ENCODE results near the gene FLYWCH2. TPM values are rescaled to one million over a fixed set of nuclear protein-coding genes. Genes with fewer than 3 reads are reported as not detected.

FLYWCH2 gene
- total and polyA plus RNA-seq, 2 of the 13 experiments (the other 11 are each of a cell fraction or from before 2014, with no cell fraction given), result 16.9 to 19.8 TPM

DNA sequence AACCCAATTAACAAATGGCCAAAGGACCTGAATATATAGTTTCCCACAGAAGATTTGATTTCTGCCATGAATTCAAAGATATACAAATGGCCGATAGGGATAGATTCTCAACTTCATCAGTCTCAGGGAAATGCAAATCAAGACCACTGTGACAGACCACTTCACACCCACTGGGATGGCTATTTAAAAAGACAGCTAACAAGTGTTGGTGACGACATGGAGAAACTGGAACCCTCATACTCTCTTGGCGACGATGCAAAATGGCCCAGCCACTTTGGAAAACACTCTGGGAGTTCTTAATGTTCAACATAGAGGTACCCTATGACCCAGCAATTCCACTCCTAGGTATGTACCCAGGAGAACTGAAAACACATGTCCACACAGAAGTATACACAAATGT is 63.6 kb downstream of the FLYWCH2 start:
- FAIRE-seq (no peak), DNase-seq (ENCODE audit: low spot score) (no peak), ATAC-seq (no peak)
- 96% methylated on average over 4 of the region's 4 CpGs for WGBS (ENCODE audit: low lambda C conversion rate)
- Histone ChIP-seq H3K9me3 (ENCODE audit: low read length) (no peaks in the 10 kb centered on the region), H3K36me3 (replicated peaks in 1 of 2; ENCODE audit: control insufficient read depth in 1 of 2, insufficient read depth in 2 of 2, low read length in 2 of 2) (peaks cover 0 to 8% of the 10 kb centered on the region in 2 experiments; a peak in 2 of 5 replicates), H4K20me1 (ENCODE audit: insufficient read depth, low read length) (no peaks in the 10 kb centered on the region), H3K27ac (ENCODE audit: extremely low read length, insufficient read depth, low read length) (no peak overlapping the region), H3K4me2 (ENCODE audit: low read depth, low read length) (no peak overlapping the region), H3K9ac (ENCODE audit: insufficient read depth, low read depth, low read length) (no peak overlapping the region), H3K4me3 (replicated peaks in 1 of 3; ENCODE audit: insufficient read depth in 1 of 3, low read depth in 2 of 3, low read length in 3 of 3) (no peak overlapping the region), H2AFZ (ENCODE audit: low read length) (no peak overlapping the region), H3K27me3 (ENCODE audit: control insufficient read depth in 1 of 2, insufficient read depth in 2 of 2, low read length in 2 of 2) (no peaks in the 10 kb centered on the region), H3K4me1 (ENCODE audit: insufficient read depth, low read length) (no peaks in the 10 kb centered on the region), H3K79me2 (ENCODE audit: insufficient read depth, low read length) (no peaks in the 10 kb centered on the region)
- BruUV-seq (replicated peaks), result no TSS peak
- in situ Hi-C loops (cut with HindIII; ENCODE audit: extremely low pct_ligation_motif_present, low pct_unique_long_range_greater_than_20kb) (no loop called here), intact Hi-C loops (cut with micrococcal nuclease; ENCODE audit: unreplicated experiment) (no loop called here)
- ChIA-PET POLR2A (no interaction called here), CTCF (ENCODE audit: low intra/inter-chr PET ratio, low total read pairs) (no interaction called here)
- no peak for TF ChIP-seq SNAPC2 (CRISPR knock-in tag; IDR thresholded peaks at IDR 0.05)
- TF ChIP-seq, protein P1, sequence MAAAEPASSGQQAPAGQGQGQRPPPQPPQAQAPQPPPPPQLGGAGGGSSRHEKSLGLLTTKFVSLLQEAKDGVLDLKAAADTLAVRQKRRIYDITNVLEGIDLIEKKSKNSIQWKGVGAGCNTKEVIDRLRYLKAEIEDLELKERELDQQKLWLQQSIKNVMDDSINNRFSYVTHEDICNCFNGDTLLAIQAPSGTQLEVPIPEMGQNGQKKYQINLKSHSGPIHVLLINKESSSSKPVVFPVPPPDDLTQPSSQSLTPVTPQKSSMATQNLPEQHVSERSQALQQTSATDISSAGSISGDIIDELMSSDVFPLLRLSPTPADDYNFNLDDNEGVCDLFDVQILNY (CRISPR knock-in tag; conservative IDR thresholded peaks at IDR 0.05), result no peak
- no peak for TF ChIP-seq ZNF30 (CRISPR knock-in tag; IDR thresholded peaks at IDR 0.05)
- TF ChIP-seq, protein P2, sequence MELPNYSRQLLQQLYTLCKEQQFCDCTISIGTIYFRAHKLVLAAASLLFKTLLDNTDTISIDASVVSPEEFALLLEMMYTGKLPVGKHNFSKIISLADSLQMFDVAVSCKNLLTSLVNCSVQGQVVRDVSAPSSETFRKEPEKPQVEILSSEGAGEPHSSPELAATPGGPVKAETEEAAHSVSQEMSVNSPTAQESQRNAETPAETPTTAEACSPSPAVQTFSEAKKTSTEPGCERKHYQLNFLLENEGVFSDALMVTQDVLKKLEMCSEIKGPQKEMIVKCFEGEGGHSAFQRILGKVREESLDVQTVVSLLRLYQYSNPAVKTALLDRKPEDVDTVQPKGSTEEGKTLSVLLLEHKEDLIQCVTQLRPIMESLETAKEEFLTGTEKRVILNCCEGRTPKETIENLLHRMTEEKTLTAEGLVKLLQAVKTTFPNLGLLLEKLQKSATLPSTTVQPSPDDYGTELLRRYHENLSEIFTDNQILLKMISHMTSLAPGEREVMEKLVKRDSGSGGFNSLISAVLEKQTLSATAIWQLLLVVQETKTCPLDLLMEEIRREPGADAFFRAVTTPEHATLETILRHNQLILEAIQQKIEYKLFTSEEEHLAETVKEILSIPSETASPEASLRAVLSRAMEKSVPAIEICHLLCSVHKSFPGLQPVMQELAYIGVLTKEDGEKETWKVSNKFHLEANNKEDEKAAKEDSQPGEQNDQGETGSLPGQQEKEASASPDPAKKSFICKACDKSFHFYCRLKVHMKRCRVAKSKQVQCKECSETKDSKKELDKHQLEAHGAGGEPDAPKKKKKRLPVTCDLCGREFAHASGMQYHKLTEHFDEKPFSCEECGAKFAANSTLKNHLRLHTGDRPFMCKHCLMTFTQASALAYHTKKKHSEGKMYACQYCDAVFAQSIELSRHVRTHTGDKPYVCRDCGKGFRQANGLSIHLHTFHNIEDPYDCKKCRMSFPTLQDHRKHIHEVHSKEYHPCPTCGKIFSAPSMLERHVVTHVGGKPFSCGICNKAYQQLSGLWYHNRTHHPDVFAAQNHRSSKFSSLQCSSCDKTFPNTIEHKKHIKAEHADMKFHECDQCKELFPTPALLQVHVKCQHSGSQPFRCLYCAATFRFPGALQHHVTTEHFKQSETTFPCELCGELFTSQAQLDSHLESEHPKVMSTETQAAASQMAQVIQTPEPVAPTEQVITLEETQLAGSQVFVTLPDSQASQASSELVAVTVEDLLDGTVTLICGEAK (IDR thresholded peaks at IDR 0.05), result no peak
- TF ChIP-seq, protein P2 (CRISPR knock-in tag; IDR thresholded peaks at IDR 0.05), result no peak
- no peak for TF ChIP-seq SIX4 (CRISPR knock-in tag; IDR thresholded peaks at IDR 0.05)
- TF ChIP-seq MIER2 (CRISPR knock-in tag; IDR thresholded peaks at IDR 0.05), result no peak
- TF ChIP-seq GZF1 (CRISPR knock-in tag; IDR thresholded peaks at IDR 0.05), result no peak
- TF ChIP-seq MXD4 (CRISPR knock-in tag; IDR thresholded peaks at IDR 0.05), result no peak
- no peak for TF ChIP-seq JUNB (CRISPR knock-in tag; IDR thresholded peaks at IDR 0.05; ENCODE audit: borderline replicate concordance)

Measured in HepG2 (cell line).